Measurements from ENCODE around the gene LMTK3. TPM values are rescaled to one million over a fixed set of nuclear protein-coding genes. Genes with fewer than 3 reads are reported as not detected.

The LMTK3 gene
- total and polyA plus RNA-seq, 7 donors, result 0.14 to 1.7 (median 0.65) TPM; not detected in 3

DNA sequence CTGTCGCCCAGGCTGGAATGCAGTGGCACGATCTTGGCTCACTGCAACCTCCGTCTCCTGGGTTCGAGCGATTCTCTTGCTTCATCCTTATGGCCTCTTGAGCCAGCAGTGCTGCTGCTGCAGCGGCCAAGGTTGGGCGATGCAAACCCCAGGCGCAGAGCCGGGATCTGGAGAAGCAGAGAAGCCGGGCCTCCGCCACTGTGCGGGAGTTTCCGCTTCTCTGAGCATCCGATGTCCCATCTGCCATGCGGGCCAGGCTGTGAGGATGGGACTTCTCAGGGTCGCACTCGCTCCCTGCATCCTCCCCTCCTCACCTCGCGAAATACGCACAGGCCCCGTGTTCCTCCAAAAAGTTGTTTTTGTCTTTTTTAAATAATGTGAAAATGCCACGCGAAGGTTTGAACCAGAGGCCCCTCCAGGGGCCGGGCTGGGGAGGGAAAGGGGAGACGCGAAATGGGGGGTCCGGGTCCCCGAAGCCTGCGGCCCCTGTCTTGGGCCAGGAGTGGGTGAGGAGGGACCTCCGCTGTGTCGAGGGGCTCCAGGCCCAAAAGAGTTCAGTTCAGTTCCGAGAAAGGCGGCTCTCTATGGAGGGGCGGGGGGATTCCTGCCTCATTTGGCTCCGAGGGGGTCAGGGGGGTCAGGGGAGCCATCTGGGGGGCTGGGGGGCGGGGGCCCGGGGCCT is 26.6 kb downstream of the LMTK3 start:
- WGBS, 2 donors, result 83 to 84% methylated on average over 37 of the region's 37 CpGs
- H3K9me3 ChIP-seq, result no peaks in the 10 kb centered on the region
- H3K4me1 ChIP-seq, result peaks cover 0 to 36% (median 21%) of the 10 kb centered on the region in 4 donors
- H3K4me3 ChIP-seq, result no peak overlapping the region
- no peak for TF ChIP-seq POLR2A (IDR thresholded peaks at IDR 0.05)
- TF ChIP-seq, protein P1, sequence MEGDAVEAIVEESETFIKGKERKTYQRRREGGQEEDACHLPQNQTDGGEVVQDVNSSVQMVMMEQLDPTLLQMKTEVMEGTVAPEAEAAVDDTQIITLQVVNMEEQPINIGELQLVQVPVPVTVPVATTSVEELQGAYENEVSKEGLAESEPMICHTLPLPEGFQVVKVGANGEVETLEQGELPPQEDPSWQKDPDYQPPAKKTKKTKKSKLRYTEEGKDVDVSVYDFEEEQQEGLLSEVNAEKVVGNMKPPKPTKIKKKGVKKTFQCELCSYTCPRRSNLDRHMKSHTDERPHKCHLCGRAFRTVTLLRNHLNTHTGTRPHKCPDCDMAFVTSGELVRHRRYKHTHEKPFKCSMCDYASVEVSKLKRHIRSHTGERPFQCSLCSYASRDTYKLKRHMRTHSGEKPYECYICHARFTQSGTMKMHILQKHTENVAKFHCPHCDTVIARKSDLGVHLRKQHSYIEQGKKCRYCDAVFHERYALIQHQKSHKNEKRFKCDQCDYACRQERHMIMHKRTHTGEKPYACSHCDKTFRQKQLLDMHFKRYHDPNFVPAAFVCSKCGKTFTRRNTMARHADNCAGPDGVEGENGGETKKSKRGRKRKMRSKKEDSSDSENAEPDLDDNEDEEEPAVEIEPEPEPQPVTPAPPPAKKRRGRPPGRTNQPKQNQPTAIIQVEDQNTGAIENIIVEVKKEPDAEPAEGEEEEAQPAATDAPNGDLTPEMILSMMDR (IDR thresholded peaks at IDR 0.05), result no peak
- H3K27ac ChIP-seq, result no peak overlapping the region
- DNase-seq, result no peak
- H3K36me3 ChIP-seq, result no peaks in the 10 kb centered on the region
- no peaks in the 10 kb centered on the region for H3K27me3 ChIP-seq
- intact Hi-C loops (cut with DNase I), result no loop called here

DNA sequence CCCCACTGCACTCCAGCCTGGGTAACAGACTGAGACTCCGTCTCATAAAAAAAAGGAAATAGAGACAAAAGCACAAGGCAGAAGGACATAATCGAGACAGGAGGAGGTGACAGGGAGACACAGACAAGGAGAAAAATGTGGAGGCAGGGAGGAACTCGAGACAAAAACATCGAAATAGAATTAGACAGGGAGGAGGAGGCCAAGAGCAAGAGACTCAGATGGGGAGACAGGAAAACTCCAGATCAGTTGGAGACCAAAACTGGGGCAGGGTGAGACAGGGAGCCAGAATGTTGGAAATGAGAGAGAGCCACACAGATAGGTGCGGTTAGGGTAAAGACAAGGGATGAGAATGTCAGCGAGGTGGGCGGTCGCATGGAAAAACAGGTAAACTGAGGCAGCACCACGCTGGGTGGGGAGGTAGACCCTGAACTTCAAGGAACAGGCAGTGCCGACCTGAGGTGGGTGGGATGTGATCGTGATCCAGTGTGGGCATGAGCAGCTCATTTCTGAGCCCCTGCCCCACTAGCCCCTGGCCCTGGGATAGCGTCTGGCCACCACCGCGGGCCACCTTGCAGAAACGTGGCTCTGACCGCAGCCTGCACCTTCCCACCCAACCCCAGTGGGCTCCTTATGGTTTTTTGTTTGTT is 27.3 kb downstream of the LMTK3 start:
- H3K9me3 ChIP-seq, result no peaks in the 10 kb centered on the region
- no peak overlapping the region for H3K4me3 ChIP-seq
- DNase-seq, result no peak
- no peak overlapping the region for H3K27ac ChIP-seq
- H3K36me3 ChIP-seq, result peaks cover 0 to 3% (median 0%) of the 10 kb centered on the region in 4 donors
- 79 to 86% methylated on average over 16 of the region's 16 CpGs for WGBS, 2 donors
- H3K4me1 ChIP-seq, result peaks cover 0 to 36% (median 21%) of the 10 kb centered on the region in 4 donors
- TF ChIP-seq, protein P1 (IDR thresholded peaks at IDR 0.05), result no peak
- TF ChIP-seq EP300 (IDR thresholded peaks at IDR 0.05) (no peak), POLR2A (IDR thresholded peaks at IDR 0.05) (no peak), POLR2AphosphoS5 (IDR thresholded peaks at IDR 0.05) (no peak)
- intact Hi-C loops (cut with DNase I), result no loop called here
- no peaks in the 10 kb centered on the region for H3K27me3 ChIP-seq

DNA sequence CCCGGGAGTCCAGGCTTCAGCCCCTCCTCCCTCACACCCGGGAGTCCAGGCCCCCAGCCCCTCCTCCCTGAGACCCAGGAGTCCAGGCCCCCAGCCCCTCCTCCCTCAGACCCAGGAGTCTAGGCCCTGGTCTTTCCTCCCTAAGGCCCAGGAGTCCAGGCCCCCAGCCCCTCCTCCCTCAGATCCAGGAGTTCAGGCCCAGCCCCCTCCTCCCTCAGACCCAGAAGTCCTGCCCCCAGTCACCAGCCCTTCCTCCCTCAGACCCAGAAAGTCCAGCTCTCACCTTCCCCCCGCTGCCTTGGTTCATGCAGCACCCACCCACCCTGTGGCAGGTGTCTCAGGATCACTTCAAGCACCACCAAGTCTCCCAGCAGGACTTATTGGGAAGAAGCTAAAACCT is 28.3 kb downstream of the LMTK3 start:
- 36 to 55% methylated on average over 3 of the region's 3 CpGs for WGBS, 2 donors
- H3K27me3 ChIP-seq, result no peaks in the 10 kb centered on the region

DNA sequence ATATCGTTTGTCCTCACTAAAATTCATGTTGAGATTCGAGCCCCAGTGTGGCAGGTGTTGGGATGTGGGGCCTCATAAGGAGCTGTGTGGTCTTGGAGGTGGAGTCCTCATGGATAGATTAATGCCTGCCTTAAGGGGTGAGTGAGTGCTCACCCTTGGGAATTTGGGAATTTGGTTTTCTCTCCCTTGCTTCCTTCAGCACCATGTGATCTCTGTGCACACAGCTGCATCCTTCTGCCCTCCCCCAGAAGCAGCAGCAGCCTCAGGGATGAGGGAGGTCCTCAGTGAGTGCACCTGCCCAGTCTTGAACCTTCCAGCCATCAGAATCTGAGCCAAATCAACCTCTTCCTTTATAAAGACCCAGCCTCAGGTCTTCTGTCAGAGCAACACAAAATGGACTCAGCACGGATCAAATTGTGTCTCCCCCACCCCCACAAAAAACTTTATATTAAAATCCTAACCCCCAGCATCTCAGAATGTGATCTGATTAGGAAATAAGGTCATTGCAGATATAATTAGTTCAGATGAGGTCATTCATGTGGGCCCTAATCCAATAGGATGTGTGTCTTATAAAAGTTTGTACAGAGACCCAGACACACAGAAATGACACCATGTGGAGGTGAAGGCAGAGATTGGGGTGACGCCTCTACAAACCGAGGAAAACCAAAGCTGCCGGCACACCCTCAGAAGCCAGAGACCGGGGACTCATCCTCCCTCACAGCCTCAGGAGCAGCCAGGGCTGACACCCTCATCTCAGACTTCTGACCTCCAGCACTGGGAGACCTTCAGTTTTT is 29.6 kb downstream of the LMTK3 start:
- peaks cover 0 to 25% (median 11%) of the 10 kb centered on the region in 4 donors for H3K4me1 ChIP-seq
- H3K9me3 ChIP-seq, result no peaks in the 10 kb centered on the region
- intact Hi-C loops (cut with DNase I), result no loop called here
- H3K27ac ChIP-seq, result peak overlapping the region in 1 of 4 donors; percentile 93
- 68 to 79% methylated on average over 7 of the region's 7 CpGs for WGBS, 2 donors
- no peaks in the 10 kb centered on the region for H3K27me3 ChIP-seq
- no peak for DNase-seq
- no peak overlapping the region for H3K4me3 ChIP-seq
- H3K36me3 ChIP-seq, result peaks cover 0 to 26% (median 10%) of the 10 kb centered on the region in 4 donors
- TF ChIP-seq EP300 (IDR thresholded peaks at IDR 0.05) (no peak), POLR2AphosphoS5 (IDR thresholded peaks at IDR 0.05) (no peak), POLR2A (IDR thresholded peaks at IDR 0.05) (no peak)
- TF ChIP-seq, protein P1 (IDR thresholded peaks at IDR 0.05), result no peak

More for the DNA sequence above, 28.3 kb downstream of the LMTK3 start:
- TF ChIP-seq POLR2AphosphoS5 (IDR thresholded peaks at IDR 0.05), result no peak
- TF ChIP-seq POLR2A (IDR thresholded peaks at IDR 0.05), result no peak
- TF ChIP-seq, protein P1 (IDR thresholded peaks at IDR 0.05), result no peak
- TF ChIP-seq EP300 (IDR thresholded peaks at IDR 0.05), result no peak
- Histone ChIP-seq H3K4me1 (peaks cover 0 to 35% (median 19%) of the 10 kb centered on the region in 4 donors), H3K4me3 (no peak overlapping the region), H3K27ac (no peak overlapping the region), H3K9me3 (no peaks in the 10 kb centered on the region), H3K36me3 (peaks cover 0 to 14% (median under 1%) of the 10 kb centered on the region in 4 donors)
- DNase-seq, result no peak
- intact Hi-C loops (cut with DNase I), result no loop called here
